PC-3 (cell line): ENCODE data around the gene LRRC3C. TPM values are rescaled to one million over a fixed set of nuclear protein-coding genes. Genes with fewer than 3 reads are reported as not detected.

Source experiments
- ATAC-seq: fragments of 200-7000 bp; cut with Tn5 transposase; 2 replicates; pipeline ENCODE4 v1.9.1; 2020; ENCODE audit warnings: mild to moderate bottlenecking, moderate library complexity
- BruUV-seq: library from RNA; stranded (reverse); fragments of 400-500 nt; replicated peaks from 2 replicates; lab custom pipeline; 2021; lab: Mats Ljungman, UMichigan
- CTCF ChIA-PET: fragments of 300-600 bp; sonication (Branson Sonifier 250); formaldehyde crosslinking; loops from one replicate; lab custom pipeline; 2022; ENCODE audit warnings: antibody characterized with exemption; lab: Charles Lee
- POLR2A ChIA-PET: fragments of 300-600 bp; sonication (Branson Sonifier 250); formaldehyde crosslinking; loops from one replicate; lab custom pipeline; 2022; ENCODE audit warnings: antibody characterized with exemption; ENCODE audit not compliant: unreplicated experiment; lab: Charles Lee
- DNase-seq: peaks from one replicate; pipeline ENCODE4 v3.0.0-alpha.2; 2015
- H2AFZ ChIP-seq: fragments of 300-600 bp; sonication (generic); 2 replicates; pipeline ENCODE4 v1.6.0; 2016; ENCODE audit warnings: antibody characterized with exemption, low read length
- H3F3A ChIP-seq: fragments of 300-600 bp; sonication (generic); one replicate; pipeline ENCODE4 v1.6.0; 2017; ENCODE audit warnings: antibody characterized with exemption, low read length, control low read depth, mild to moderate bottlenecking; ENCODE audit not compliant: unreplicated experiment
- H3K27ac ChIP-seq: fragments of 300-600 bp; sonication (generic); 2 replicates; pipeline ENCODE4 v1.5.1; 2016; ENCODE audit warnings: mild to moderate bottlenecking, low read length
- H3K27me3 ChIP-seq: fragments of 300-600 bp; sonication (generic); 2 replicates; pipeline ENCODE4 v1.6.1; 2016; ENCODE audit warnings: low read length, mixed read lengths
- H3K36me3 ChIP-seq: fragments of 300-600 bp; sonication (generic); 2 replicates; pipeline ENCODE4 v1.6.1; 2016; ENCODE audit warnings: low read depth, mixed run types, low read length, mixed read lengths
- H3K4me1 ChIP-seq: fragments of 300-600 bp; sonication (generic); 2 replicates; pipeline ENCODE4 v1.5.1; 2016; ENCODE audit warnings: low read length; ENCODE audit not compliant: insufficient read depth
- H3K4me2 ChIP-seq: fragments of 300-600 bp; sonication (generic); 2 replicates; pipeline ENCODE4 v1.6.0; 2016; ENCODE audit warnings: low read length
- H3K4me3 ChIP-seq: fragments of 300-600 bp; sonication (generic); 2 replicates; pipeline ENCODE4 v1.5.1; 2016; ENCODE audit warnings: mild to moderate bottlenecking, low read length, mixed read lengths
- H3K79me2 ChIP-seq: fragments of 300-600 bp; sonication (generic); 2 replicates; pipeline ENCODE4 v1.6.1; 2017; ENCODE audit warnings: low read length, mixed read lengths
- H3K9ac ChIP-seq: fragments of 300-600 bp; sonication (generic); 2 replicates; pipeline ENCODE4 v1.6.0; 2016; ENCODE audit warnings: mild to moderate bottlenecking, low read length
- H3K9me2 ChIP-seq: fragments of 300-600 bp; sonication (generic); replicated peaks from 2 replicates; pipeline ENCODE4 v1.6.1; 2016; ENCODE audit warnings: mixed run types, low read length, mixed read lengths
- H3K9me3 ChIP-seq: fragments of 300-600 bp; sonication (generic); 2 replicates; pipeline ENCODE4 v1.6.1; 2016; ENCODE audit warnings: low read length, mixed read lengths
- H4K20me1 ChIP-seq: fragments of 300-600 bp; sonication (generic); 2 replicates; pipeline ENCODE4 v1.6.1; 2016; ENCODE audit warnings: low read length, mixed read lengths
- CTCF ChIP-seq: fragments of 300-600 bp; sonication (generic); conservative IDR thresholded peaks from 2 replicates; pipeline ENCODE4 v1.5.1; 2017; ENCODE audit warnings: antibody characterized with exemption, low read depth, mild to moderate bottlenecking, low read length
- EZH2 ChIP-seq: fragments of 300-600 bp; sonication (generic); IDR thresholded peaks from one replicate; pipeline ENCODE4 v1.6.1; 2017; ENCODE audit warnings: antibody characterized with exemption, mild to moderate bottlenecking, low read length; ENCODE audit not compliant: unreplicated experiment
- EZH2phosphoT487 ChIP-seq: fragments of 300-600 bp; sonication (generic); IDR thresholded peaks from 2 replicates; pipeline ENCODE4 v1.6.1; 2018; ENCODE audit warnings: mild to moderate bottlenecking, antibody characterized with exemption, low read length, borderline replicate concordance
- intact Hi-C: fragments of 100-400 bp; cut with micrococcal nuclease; formaldehyde crosslinking; loops from 2 replicates; pipeline ENCODE4 v1.9.0; 2023
- total RNA-seq: library from RNA; depleted of rRNA; stranded (reverse); fragments of >200 nt; gene quantifications from 2 replicates; pipeline ENCODE4 v1.2.3, GENCODE V29; 2014; rRNA removed

LRRC3C gene
- total RNA-seq, 1 experiment from 2014 or later: not detected

- Histone ChIP-seq H3K79me2 (peaks cover 5% of the 10 kb centered on the region), H3K9ac (no peak overlapping the region), H3K9me2 (no peaks in the 10 kb centered on the region), H3K4me1 (no peaks in the 10 kb centered on the region), H4K20me1 (0 out of 2 replicates have a peak, but pooled peaks cover 2% of the 10 kb centered on the region), H3K36me3 (peaks cover 61% of the 10 kb centered on the region), H3K27me3 (no peaks in the 10 kb centered on the region), H3F3A (no peaks in the 10 kb centered on the region), H3K9me3 (no peaks in the 10 kb centered on the region), H2AFZ (no peak overlapping the region), H3K4me3 (no peak overlapping the region), H3K4me2 (no peak overlapping the region), H3K27ac (no peak overlapping the region)
- intact Hi-C loops: no loop called here
- CTCF ChIA-PET: no interaction called here
- no TSS peak for BruUV-seq
- DNase-seq (no peak), ATAC-seq (no peak)
- TF ChIP-seq EZH2: no peak
- TF ChIP-seq EZH2phosphoT487: no peak
- TF ChIP-seq CTCF: no peak
- POLR2A ChIA-PET: no interaction called here
These were observed 60.8 kb downstream of the LRRC3C start for GRCh38 chr17:39988206-39988810.

- TF ChIP-seq EZH2phosphoT487: no peak
- TF ChIP-seq CTCF: no peak
- no peak for TF ChIP-seq EZH2
- CTCF ChIA-PET: no interaction called here
- peaks cover 44% of the 10 kb centered on the region for H3K36me3 ChIP-seq
These were observed 66.9 kb downstream of the LRRC3C start for GRCh38 chr17:39994448-39994847.

More at GRCh38 chr17:39994448-39994847, 66.9 kb downstream of the LRRC3C start:
- Histone ChIP-seq H4K20me1 (no peaks in the 10 kb centered on the region), H3K27me3 (no peaks in the 10 kb centered on the region), H3K9me3 (no peaks in the 10 kb centered on the region), H3K27ac (no peak overlapping the region), H2AFZ (no peak overlapping the region), H3K4me1 (no peaks in the 10 kb centered on the region), H3K9me2 (no peaks in the 10 kb centered on the region), H3K4me3 (no peak overlapping the region), H3F3A (no peaks in the 10 kb centered on the region), H3K4me2 (no peak overlapping the region), H3K9ac (no peak overlapping the region), H3K79me2 (no peaks in the 10 kb centered on the region)
- ATAC-seq: no peak
- no TSS peak for BruUV-seq
- DNase-seq: no peak
- POLR2A ChIA-PET: no interaction called here
- intact Hi-C loops: no loop called here

Other genes with a start within 250 kb of the LRRC3C start
- 5.9 and 10.3 TPM in 2 replicates for gene PGAP3, start 239.7 kb upstream of the LRRC3C start, total RNA-seq
- gene ERBB2, start 227.7 kb upstream of the LRRC3C start, total RNA-seq: 36.2 and 57.1 TPM in 2 replicates
- gene MIEN1, start 197.2 kb upstream of the LRRC3C start, total RNA-seq: 52.0 and 57.8 TPM in 2 replicates
- gene GRB7, start 189.8 kb upstream of the LRRC3C start, total RNA-seq: 21.2 and 31.3 TPM in 2 replicates
- under 0.01 TPM in 1 of 2 replicates, not detected in the other for gene IKZF3, start 63.4 kb upstream of the LRRC3C start, total RNA-seq
- gene ZPBP2, start 59.5 kb upstream of the LRRC3C start, total RNA-seq: not detected in 2 replicates
- 3.8 and 4.8 TPM in 2 replicates for gene GSDMB, start 9.1 kb upstream of the LRRC3C start, total RNA-seq
- 27.0 and 27.4 TPM in 2 replicates for gene ORMDL3, start 131 bp upstream of the LRRC3C start, total RNA-seq
- not detected in 2 replicates for gene GSDMA, start 35.3 kb downstream of the LRRC3C start, total RNA-seq
- 267 and 338 TPM in 2 replicates for gene PSMD3, start 53.1 kb downstream of the LRRC3C start, total RNA-seq
- 4.0 and 4.3 TPM in 2 replicates for gene CSF3, start 87.7 kb downstream of the LRRC3C start, total RNA-seq
- gene MED24, start 126.7 kb downstream of the LRRC3C start, total RNA-seq: 73.0 and 78.7 TPM in 2 replicates
- gene THRA, start 135.2 kb downstream of the LRRC3C start, total RNA-seq: 6.6 and 11.2 TPM in 2 replicates
- gene NR1D1, start 172.9 kb downstream of the LRRC3C start, total RNA-seq: 7.1 and 9.2 TPM in 2 replicates
- 22.2 and 38.1 TPM in 2 replicates for gene MSL1, start 194.2 kb downstream of the LRRC3C start, total RNA-seq
- gene CASC3, start 212.8 kb downstream of the LRRC3C start, total RNA-seq: 27.3 and 39.2 TPM in 2 replicates
- 1.3 and 1.5 TPM in 2 replicates for gene RAPGEFL1, start 249.7 kb downstream of the LRRC3C start, total RNA-seq